Measurements from ENCODE around the gene MYLK4.

Gene MYLK4

GRCh38 chr6:2624177-2624576 lies 126.5 kb downstream of the MYLK4 start:
- DNase-seq (ENCODE audit: low read depth), result no peak
- no peak overlapping the region for H3K4me3 ChIP-seq (ENCODE audit: low read length)
- TF ChIP-seq CTCF (conservative IDR thresholded peaks at IDR 0.05; ENCODE audit: low read length), result no peak

GRCh38 chr6:2623295-2623694 lies 127.4 kb downstream of the MYLK4 start:
- TF ChIP-seq CTCF (conservative IDR thresholded peaks at IDR 0.05; ENCODE audit: low read length), result no peak
- H3K4me3 ChIP-seq (ENCODE audit: low read length), result no peak overlapping the region
- no peak for DNase-seq (ENCODE audit: low read depth)

GRCh38 chr6:2622671-2623070 lies 128.1 kb downstream of the MYLK4 start:
- DNase-seq (ENCODE audit: low read depth), result no peak
- TF ChIP-seq CTCF (conservative IDR thresholded peaks at IDR 0.05; ENCODE audit: low read length), result no peak
- no peak overlapping the region for H3K4me3 ChIP-seq (ENCODE audit: low read length)

GRCh38 chr6:2619651-2620050 lies 131.1 kb downstream of the MYLK4 start:
- no peak for DNase-seq (ENCODE audit: low read depth)
- TF ChIP-seq CTCF (conservative IDR thresholded peaks at IDR 0.05; ENCODE audit: low read length), result no peak

GRCh38 chr6:2617729-2618128 lies 133.0 kb downstream of the MYLK4 start:
- DNase-seq (ENCODE audit: low read depth), result no peak
- TF ChIP-seq CTCF (conservative IDR thresholded peaks at IDR 0.05; ENCODE audit: low read length), result no peak
- no peak overlapping the region for H3K4me3 ChIP-seq (ENCODE audit: low read length)

More at GRCh38 chr6:2619651-2620050, 131.1 kb downstream of the MYLK4 start:
- no peak overlapping the region for H3K4me3 ChIP-seq (ENCODE audit: low read length)

- no peak overlapping the region for H3K4me3 ChIP-seq (ENCODE audit: low read length)
- TF ChIP-seq CTCF (conservative IDR thresholded peaks at IDR 0.05; ENCODE audit: low read length), result no peak
- no peak for DNase-seq (ENCODE audit: low read depth)
These were observed 133.9 kb downstream of the MYLK4 start for GRCh38 chr6:2616811-2617210.

GRCh38 chr6:2615251-2615650 lies 135.5 kb downstream of the MYLK4 start:
- no peak overlapping the region for H3K4me3 ChIP-seq (ENCODE audit: low read length)
- TF ChIP-seq CTCF (conservative IDR thresholded peaks at IDR 0.05; ENCODE audit: low read length), result no peak
- DNase-seq (ENCODE audit: low read depth), result no peak

Measured in AG10803 (cell line).